PC-9 (cell line): Measurements from ENCODE around the gene FKBP7.

Experiments
- EZH2 ChIP-seq: fragments of 200-600 bp; sonication (generic); IDR thresholded peaks from 2 replicates; pipeline ENCODE4 v1.8.0; 2017; ENCODE audit warnings: antibody characterized with exemption, low read depth
- TF ChIP-seq, protein P1 (sequence below): fragments of 200-600 bp; sonication (generic); conservative IDR thresholded peaks from 2 replicates; pipeline ENCODE4 v1.6.1; 2017; ENCODE audit warnings: mixed run types, antibody characterized with exemption, mild to moderate bottlenecking, moderate library complexity

DNA sequence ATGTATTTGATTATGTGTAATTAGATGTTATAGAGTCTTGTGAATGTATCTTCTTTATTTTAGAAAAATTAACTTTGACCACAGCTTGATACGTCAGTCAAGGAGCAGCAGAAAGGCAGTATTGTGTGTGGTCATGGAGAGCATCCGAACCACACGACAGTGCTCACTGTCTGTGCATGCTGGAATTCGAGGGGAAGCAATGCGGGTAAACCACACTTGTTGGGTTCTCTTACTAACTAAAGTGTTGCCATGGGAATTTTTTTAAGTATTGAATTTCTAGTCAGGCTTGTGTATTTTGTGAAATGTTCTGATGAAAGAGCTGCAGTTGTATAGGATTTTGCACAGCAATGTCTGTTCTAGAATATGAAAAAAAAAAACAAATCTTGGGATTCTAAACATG, 22.5 kb downstream of the FKBP7 start:
- TF ChIP-seq, protein P1, sequence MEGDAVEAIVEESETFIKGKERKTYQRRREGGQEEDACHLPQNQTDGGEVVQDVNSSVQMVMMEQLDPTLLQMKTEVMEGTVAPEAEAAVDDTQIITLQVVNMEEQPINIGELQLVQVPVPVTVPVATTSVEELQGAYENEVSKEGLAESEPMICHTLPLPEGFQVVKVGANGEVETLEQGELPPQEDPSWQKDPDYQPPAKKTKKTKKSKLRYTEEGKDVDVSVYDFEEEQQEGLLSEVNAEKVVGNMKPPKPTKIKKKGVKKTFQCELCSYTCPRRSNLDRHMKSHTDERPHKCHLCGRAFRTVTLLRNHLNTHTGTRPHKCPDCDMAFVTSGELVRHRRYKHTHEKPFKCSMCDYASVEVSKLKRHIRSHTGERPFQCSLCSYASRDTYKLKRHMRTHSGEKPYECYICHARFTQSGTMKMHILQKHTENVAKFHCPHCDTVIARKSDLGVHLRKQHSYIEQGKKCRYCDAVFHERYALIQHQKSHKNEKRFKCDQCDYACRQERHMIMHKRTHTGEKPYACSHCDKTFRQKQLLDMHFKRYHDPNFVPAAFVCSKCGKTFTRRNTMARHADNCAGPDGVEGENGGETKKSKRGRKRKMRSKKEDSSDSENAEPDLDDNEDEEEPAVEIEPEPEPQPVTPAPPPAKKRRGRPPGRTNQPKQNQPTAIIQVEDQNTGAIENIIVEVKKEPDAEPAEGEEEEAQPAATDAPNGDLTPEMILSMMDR: no peak
- no peak for TF ChIP-seq EZH2
